Cardiac ventricle fibroblast (primary cell): ENCODE measurements around the gene PTH2R. TPM values are rescaled to one million over a fixed set of nuclear protein-coding genes. Genes with fewer than 3 reads are reported as not detected.

ENCODE experiments used
- total RNA-seq: library from RNA; depleted of rRNA; stranded (reverse); fragments of >200 nt; gene quantifications from 2 replicates; pipeline ENCODE4 v1.2.3, GENCODE V29; 2015

The PTH2R gene, protein sequence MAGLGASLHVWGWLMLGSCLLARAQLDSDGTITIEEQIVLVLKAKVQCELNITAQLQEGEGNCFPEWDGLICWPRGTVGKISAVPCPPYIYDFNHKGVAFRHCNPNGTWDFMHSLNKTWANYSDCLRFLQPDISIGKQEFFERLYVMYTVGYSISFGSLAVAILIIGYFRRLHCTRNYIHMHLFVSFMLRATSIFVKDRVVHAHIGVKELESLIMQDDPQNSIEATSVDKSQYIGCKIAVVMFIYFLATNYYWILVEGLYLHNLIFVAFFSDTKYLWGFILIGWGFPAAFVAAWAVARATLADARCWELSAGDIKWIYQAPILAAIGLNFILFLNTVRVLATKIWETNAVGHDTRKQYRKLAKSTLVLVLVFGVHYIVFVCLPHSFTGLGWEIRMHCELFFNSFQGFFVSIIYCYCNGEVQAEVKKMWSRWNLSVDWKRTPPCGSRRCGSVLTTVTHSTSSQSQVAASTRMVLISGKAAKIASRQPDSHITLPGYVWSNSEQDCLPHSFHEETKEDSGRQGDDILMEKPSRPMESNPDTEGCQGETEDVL
- total RNA-seq = 0.34 TPM in 1 of 2 replicates, not detected in the other

GRCh38 chr2:208406474-208407451 lies at the start of gene PTH2R:
Gene PTH2R, plus strand, starts transcription at chr2:208406792. Its CDS starts 252 bp downstream, at chr2:208407044.

Other genes with a start within 250 kb of the PTH2R start
- gene CRYGA, start 243.2 kb upstream of the PTH2R start, total RNA-seq = not detected in 2 replicates
- gene C2orf80, start 216.8 kb upstream of the PTH2R start, total RNA-seq = not detected in 2 replicates
- gene IDH1, start 151.7 kb upstream of the PTH2R start, total RNA-seq = 50.9 and 57.2 TPM in 2 replicates
- gene PIKFYVE, start 140.5 kb upstream of the PTH2R start, total RNA-seq = 14.2 and 15.6 TPM in 2 replicates